ENCODE measurements around the gene SLC12A7.

Gene SLC12A7

GRCh38 chr5:1074816-1075554 lies 36.9 kb downstream of the SLC12A7 start:
- Histone ChIP-seq H3K36me3 (ENCODE audit: control insufficient read depth in 1 of 2, insufficient read depth in 2 of 2, low read length in 2 of 2) (peaks cover 23 to 60% of the 10 kb centered on the region in 2 donors), H3K9me3 (ENCODE audit: control insufficient read depth in 1 of 2, low read length in 2 of 2) (no peaks in the 10 kb centered on the region), H3K4me1 (ENCODE audit: control insufficient read depth in 1 of 2, insufficient read depth in 2 of 2, low read length in 2 of 2) (no peaks in the 10 kb centered on the region), H3K27me3 (ENCODE audit: control insufficient read depth in 1 of 2, insufficient read depth in 2 of 2, low read length in 2 of 2) (no peaks in the 10 kb centered on the region), H3K27ac (ENCODE audit: low read depth, low read length) (no peak overlapping the region), H3K9ac (ENCODE audit: low read depth in 1 of 2, low read length in 2 of 2) (no peak overlapping the region), H3K4me3 (ENCODE audit: low read depth in 1 of 2, low read length in 2 of 2) (no peak overlapping the region)

GRCh38 chr5:1074226-1074625 lies 37.6 kb downstream of the SLC12A7 start:
- Histone ChIP-seq H3K36me3 (ENCODE audit: control insufficient read depth in 1 of 2, insufficient read depth in 2 of 2, low read length in 2 of 2) (peaks cover 20 to 62% of the 10 kb centered on the region in 2 donors), H3K4me3 (ENCODE audit: low read depth in 1 of 2, low read length in 2 of 2) (no peak overlapping the region), H3K4me1 (ENCODE audit: control insufficient read depth in 1 of 2, insufficient read depth in 2 of 2, low read length in 2 of 2) (no peaks in the 10 kb centered on the region), H3K9me3 (ENCODE audit: control insufficient read depth in 1 of 2, low read length in 2 of 2) (no peaks in the 10 kb centered on the region), H3K9ac (ENCODE audit: low read depth in 1 of 2, low read length in 2 of 2) (no peak overlapping the region), H3K27ac (ENCODE audit: low read depth, low read length) (no peak overlapping the region), H3K27me3 (ENCODE audit: control insufficient read depth in 1 of 2, insufficient read depth in 2 of 2, low read length in 2 of 2) (no peaks in the 10 kb centered on the region)

GRCh38 chr5:1073239-1074102 lies 38.4 kb downstream of the SLC12A7 start:
- no peak overlapping the region for H3K9ac ChIP-seq (ENCODE audit: low read depth in 1 of 2, low read length in 2 of 2)
- no peak overlapping the region for H3K4me3 ChIP-seq (ENCODE audit: low read depth in 1 of 2, low read length in 2 of 2)
- H3K4me1 ChIP-seq (ENCODE audit: control insufficient read depth in 1 of 2, insufficient read depth in 2 of 2, low read length in 2 of 2): no peaks in the 10 kb centered on the region
- H3K27me3 ChIP-seq (ENCODE audit: control insufficient read depth in 1 of 2, insufficient read depth in 2 of 2, low read length in 2 of 2): no peaks in the 10 kb centered on the region
- H3K36me3 ChIP-seq (ENCODE audit: control insufficient read depth in 1 of 2, insufficient read depth in 2 of 2, low read length in 2 of 2): peaks cover 16 to 64% of the 10 kb centered on the region in 2 donors
- no peaks in the 10 kb centered on the region for H3K9me3 ChIP-seq (ENCODE audit: control insufficient read depth in 1 of 2, low read length in 2 of 2)
- H3K27ac ChIP-seq (ENCODE audit: low read depth, low read length): no peak overlapping the region

- Histone ChIP-seq H3K4me1 (ENCODE audit: control insufficient read depth in 1 of 2, insufficient read depth in 2 of 2, low read length in 2 of 2) (no peaks in the 10 kb centered on the region), H3K36me3 (ENCODE audit: control insufficient read depth in 1 of 2, insufficient read depth in 2 of 2, low read length in 2 of 2) (peaks cover 6 to 54% of the 10 kb centered on the region in 2 donors), H3K27me3 (ENCODE audit: control insufficient read depth in 1 of 2, insufficient read depth in 2 of 2, low read length in 2 of 2) (no peaks in the 10 kb centered on the region), H3K9me3 (ENCODE audit: control insufficient read depth in 1 of 2, low read length in 2 of 2) (no peaks in the 10 kb centered on the region), H3K9ac (ENCODE audit: low read depth in 1 of 2, low read length in 2 of 2) (no peak overlapping the region), H3K4me3 (ENCODE audit: low read depth in 1 of 2, low read length in 2 of 2) (no peak overlapping the region), H3K27ac (ENCODE audit: low read depth, low read length) (no peak overlapping the region)
These were observed 42.2 kb downstream of the SLC12A7 start for GRCh38 chr5:1069720-1070088.

- no peak overlapping the region for H3K4me3 ChIP-seq (ENCODE audit: low read depth in 1 of 2, low read length in 2 of 2)
- peaks cover 11 to 56% of the 10 kb centered on the region in 2 donors for H3K36me3 ChIP-seq (ENCODE audit: control insufficient read depth in 1 of 2, insufficient read depth in 2 of 2, low read length in 2 of 2)
- H3K9me3 ChIP-seq (ENCODE audit: control insufficient read depth in 1 of 2, low read length in 2 of 2): no peaks in the 10 kb centered on the region
These were observed 42.8 kb downstream of the SLC12A7 start for GRCh38 chr5:1068895-1069719.

GRCh38 chr5:1068204-1068894 lies 43.5 kb downstream of the SLC12A7 start:
- no peaks in the 10 kb centered on the region for H3K4me1 ChIP-seq (ENCODE audit: control insufficient read depth in 1 of 2, insufficient read depth in 2 of 2, low read length in 2 of 2)
- H3K27ac ChIP-seq (ENCODE audit: low read depth, low read length): no peak overlapping the region
- H3K36me3 ChIP-seq (ENCODE audit: control insufficient read depth in 1 of 2, insufficient read depth in 2 of 2, low read length in 2 of 2): peaks cover 11 to 54% of the 10 kb centered on the region in 2 donors
- H3K9ac ChIP-seq (ENCODE audit: low read depth in 1 of 2, low read length in 2 of 2): no peak overlapping the region
- H3K9me3 ChIP-seq (ENCODE audit: control insufficient read depth in 1 of 2, low read length in 2 of 2): no peaks in the 10 kb centered on the region
- H3K27me3 ChIP-seq (ENCODE audit: control insufficient read depth in 1 of 2, insufficient read depth in 2 of 2, low read length in 2 of 2): no peaks in the 10 kb centered on the region
- no peak overlapping the region for H3K4me3 ChIP-seq (ENCODE audit: low read depth in 1 of 2, low read length in 2 of 2)

More at GRCh38 chr5:1068895-1069719, 42.8 kb downstream of the SLC12A7 start:
- Histone ChIP-seq H3K4me1 (ENCODE audit: control insufficient read depth in 1 of 2, insufficient read depth in 2 of 2, low read length in 2 of 2) (no peaks in the 10 kb centered on the region), H3K27me3 (ENCODE audit: control insufficient read depth in 1 of 2, insufficient read depth in 2 of 2, low read length in 2 of 2) (no peaks in the 10 kb centered on the region), H3K9ac (ENCODE audit: low read depth in 1 of 2, low read length in 2 of 2) (no peak overlapping the region), H3K27ac (ENCODE audit: low read depth, low read length) (no peak overlapping the region)

- Histone ChIP-seq H3K4me1 (ENCODE audit: control insufficient read depth in 1 of 2, insufficient read depth in 2 of 2, low read length in 2 of 2) (no peaks in the 10 kb centered on the region), H3K27me3 (ENCODE audit: control insufficient read depth in 1 of 2, insufficient read depth in 2 of 2, low read length in 2 of 2) (no peaks in the 10 kb centered on the region), H3K9ac (ENCODE audit: low read depth in 1 of 2, low read length in 2 of 2) (no peak overlapping the region), H3K36me3 (ENCODE audit: control insufficient read depth in 1 of 2, insufficient read depth in 2 of 2, low read length in 2 of 2) (peaks cover 11 to 59% of the 10 kb centered on the region in 2 donors), H3K4me3 (ENCODE audit: low read depth in 1 of 2, low read length in 2 of 2) (no peak overlapping the region), H3K27ac (ENCODE audit: low read depth, low read length) (no peak overlapping the region), H3K9me3 (ENCODE audit: control insufficient read depth in 1 of 2, low read length in 2 of 2) (no peaks in the 10 kb centered on the region)
These were observed 44.4 kb downstream of the SLC12A7 start for GRCh38 chr5:1067141-1068121.

GRCh38 chr5:1066676-1067075 lies 45.2 kb downstream of the SLC12A7 start:
- H3K4me3 ChIP-seq (ENCODE audit: low read depth in 1 of 2, low read length in 2 of 2): no peak overlapping the region
- H3K9me3 ChIP-seq (ENCODE audit: control insufficient read depth in 1 of 2, low read length in 2 of 2): no peaks in the 10 kb centered on the region
- no peak overlapping the region for H3K27ac ChIP-seq (ENCODE audit: low read depth, low read length)
- H3K4me1 ChIP-seq (ENCODE audit: control insufficient read depth in 1 of 2, insufficient read depth in 2 of 2, low read length in 2 of 2): no peaks in the 10 kb centered on the region
- H3K36me3 ChIP-seq (ENCODE audit: control insufficient read depth in 1 of 2, insufficient read depth in 2 of 2, low read length in 2 of 2): peaks cover 14 to 59% of the 10 kb centered on the region in 2 donors
- no peak overlapping the region for H3K9ac ChIP-seq (ENCODE audit: low read depth in 1 of 2, low read length in 2 of 2)
- no peaks in the 10 kb centered on the region for H3K27me3 ChIP-seq (ENCODE audit: control insufficient read depth in 1 of 2, insufficient read depth in 2 of 2, low read length in 2 of 2)
